NT2/D1 (cell line): Measurements from ENCODE around the gene RIMS4.

ENCODE experiments used
- SUZ12 ChIP-seq: IDR thresholded peaks from 2 replicates; pipeline ENCODE4 v1.6.1; 2011; ENCODE audit not compliant: insufficient read length, insufficient read depth; ENCODE audit errors: extremely low read depth
- YY1 ChIP-seq: IDR thresholded peaks from 2 replicates; pipeline ENCODE4 v1.6.1; 2011; ENCODE audit not compliant: insufficient read length, insufficient read depth
- ZNF274 ChIP-seq: IDR thresholded peaks from 2 replicates; pipeline ENCODE4 v1.6.1; 2011; ENCODE audit warnings: mild to moderate bottlenecking, low read depth, low read length

GRCh38 chr20:44737116-44737515, 73.2 kb downstream of the RIMS4 start:
- TF ChIP-seq YY1 (no peak), ZNF274 (no peak), SUZ12 (no peak)
